Tibial artery (tissue), 4 donors: Measurements from ENCODE around the gene DNAJC6.
"Not testable (repeated sequence)": the region's sequence is repeated elsewhere in the genome, so short reads cannot be mapped to it uniquely, and the experiment has no call there.

Experiments
- DNase-seq, 2 donors: peaks; one replicate each; pipeline ENCODE4 v3.0.0-alpha.2; 2019
- H3K27ac ChIP-seq, 2 donors: fragments of 200-600 bp; sonication (generic) in 1 of 2; 1 replicate in 1 of 2; 2 replicates in 1 of 2; pipeline ENCODE4 v1.5.1; 2018 to 2019; ENCODE audit warnings: mild to moderate bottlenecking in 1 of 2
- H3K27me3 ChIP-seq, 2 donors: fragments of 200-600 bp; sonication (generic) in 1 of 2; one replicate each; pipeline versions ENCODE4 v1.5.1 to v1.6.0; 2016 to 2019
- H3K36me3 ChIP-seq, 3 donors: fragments of 200-600 bp; sonication (generic) in 2 of 3; one replicate each; pipeline ENCODE4 v1.5.1; 2016 to 2019; ENCODE audit warnings: mild to moderate bottlenecking in 2 of 3
- H3K4me1 ChIP-seq, 4 donors: fragments of 200-600 bp; sonication (generic) in 2 of 4; 1 replicate in 3 of 4; 2 replicates in 1 of 4; pipeline ENCODE4 v1.5.1; 2016 to 2019
- H3K4me3 ChIP-seq, 2 donors: fragments of 200-600 bp; sonication (generic) in 1 of 2; 1 replicate in 1 of 2; 2 replicates in 1 of 2; pipeline ENCODE4 v1.5.1; 2018 to 2019; ENCODE audit warnings: mild to moderate bottlenecking in 2 of 2
- H3K9me3 ChIP-seq, 3 donors: fragments of 200-600 bp; sonication (generic) in 1 of 3; one replicate each; pipeline ENCODE4 v1.5.1; 2016 to 2019
- intact Hi-C: fragments of 100-400 bp; cut with DNase I; formaldehyde crosslinking; loops from one replicate; pipeline ENCODE4 v1.15.0; 2023; ENCODE audit warnings: low total_unique reads
- TF ChIP-seq, protein P1 (sequence below), 2 experiments: fragments of 200-600 bp in 1 of 2; fragments of 450-650 bp in 1 of 2; IDR thresholded peaks; one replicate each; pipeline ENCODE4 v1.5.1; 2017 to 2019; ENCODE audit warnings: antibody characterized with exemption in 2 of 2, mild to moderate bottlenecking in 1 of 2, moderate library complexity in 1 of 2

The DNAJC6 gene

DNA sequence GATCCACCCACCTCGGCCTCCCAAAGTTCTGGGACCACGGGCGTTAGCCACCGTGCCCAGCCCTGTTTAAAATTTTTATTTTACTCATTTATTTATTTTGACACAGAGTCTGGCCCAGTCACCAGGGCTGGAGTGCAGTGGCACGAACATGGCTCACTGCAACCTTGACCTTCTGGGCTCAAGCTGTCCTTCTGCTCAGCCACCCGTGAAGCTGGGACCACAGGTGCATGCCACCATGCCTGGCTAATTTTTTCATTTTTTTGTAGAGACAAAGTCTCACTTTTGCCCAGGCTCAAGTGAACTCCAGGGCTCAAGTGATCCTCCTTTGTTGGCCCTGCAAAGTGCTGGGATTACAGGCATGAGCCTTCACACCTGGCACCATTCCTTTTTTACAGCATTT lies 27.5 kb upstream of the DNAJC6 start:
- intact Hi-C loops: no loop called here
- Histone ChIP-seq H3K36me3 (no peaks in the 10 kb centered on the region), H3K9me3 (no peaks in the 10 kb centered on the region), H3K27ac (no peak overlapping the region), H3K27me3 (no peaks in the 10 kb centered on the region), H3K4me3 (no peak overlapping the region), H3K4me1 (peaks cover 0 to 11% (median 6%) of the 10 kb centered on the region in 4 donors)
- no peak for DNase-seq
- TF ChIP-seq, protein P1, sequence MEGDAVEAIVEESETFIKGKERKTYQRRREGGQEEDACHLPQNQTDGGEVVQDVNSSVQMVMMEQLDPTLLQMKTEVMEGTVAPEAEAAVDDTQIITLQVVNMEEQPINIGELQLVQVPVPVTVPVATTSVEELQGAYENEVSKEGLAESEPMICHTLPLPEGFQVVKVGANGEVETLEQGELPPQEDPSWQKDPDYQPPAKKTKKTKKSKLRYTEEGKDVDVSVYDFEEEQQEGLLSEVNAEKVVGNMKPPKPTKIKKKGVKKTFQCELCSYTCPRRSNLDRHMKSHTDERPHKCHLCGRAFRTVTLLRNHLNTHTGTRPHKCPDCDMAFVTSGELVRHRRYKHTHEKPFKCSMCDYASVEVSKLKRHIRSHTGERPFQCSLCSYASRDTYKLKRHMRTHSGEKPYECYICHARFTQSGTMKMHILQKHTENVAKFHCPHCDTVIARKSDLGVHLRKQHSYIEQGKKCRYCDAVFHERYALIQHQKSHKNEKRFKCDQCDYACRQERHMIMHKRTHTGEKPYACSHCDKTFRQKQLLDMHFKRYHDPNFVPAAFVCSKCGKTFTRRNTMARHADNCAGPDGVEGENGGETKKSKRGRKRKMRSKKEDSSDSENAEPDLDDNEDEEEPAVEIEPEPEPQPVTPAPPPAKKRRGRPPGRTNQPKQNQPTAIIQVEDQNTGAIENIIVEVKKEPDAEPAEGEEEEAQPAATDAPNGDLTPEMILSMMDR (IDR thresholded peaks at IDR 0.05): no peak

DNA sequence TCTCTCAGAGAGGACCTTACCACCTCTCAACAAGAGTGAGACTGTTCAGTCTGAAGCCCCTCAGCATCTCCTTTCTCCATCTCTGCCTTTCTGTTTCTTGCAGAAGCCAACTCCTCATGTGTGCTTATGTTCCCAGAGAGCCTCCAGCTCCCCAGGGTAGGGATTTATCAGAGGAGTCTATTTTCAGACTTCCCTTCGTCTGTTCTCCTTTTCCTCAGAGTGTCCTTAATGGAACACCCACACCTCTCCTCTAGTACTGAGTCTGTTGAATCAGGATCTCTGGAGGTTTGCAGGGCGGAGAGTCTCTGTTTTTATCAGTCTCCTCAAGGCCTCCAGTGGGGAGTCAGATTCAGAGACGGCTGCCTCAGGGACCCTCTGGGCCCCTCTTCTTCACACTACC lies 25.1 kb upstream of the DNAJC6 start:
- intact Hi-C loops: no loop called here
- TF ChIP-seq, protein P1 (IDR thresholded peaks at IDR 0.05): no peak
- Histone ChIP-seq H3K4me1 (peaks cover 0 to under 1% (median 0%) of the 10 kb centered on the region in 4 donors), H3K4me3 (no peak overlapping the region), H3K9me3 (no peaks in the 10 kb centered on the region), H3K27me3 (no peaks in the 10 kb centered on the region), H3K36me3 (no peaks in the 10 kb centered on the region), H3K27ac (no peak overlapping the region)
- no peak for DNase-seq

DNA sequence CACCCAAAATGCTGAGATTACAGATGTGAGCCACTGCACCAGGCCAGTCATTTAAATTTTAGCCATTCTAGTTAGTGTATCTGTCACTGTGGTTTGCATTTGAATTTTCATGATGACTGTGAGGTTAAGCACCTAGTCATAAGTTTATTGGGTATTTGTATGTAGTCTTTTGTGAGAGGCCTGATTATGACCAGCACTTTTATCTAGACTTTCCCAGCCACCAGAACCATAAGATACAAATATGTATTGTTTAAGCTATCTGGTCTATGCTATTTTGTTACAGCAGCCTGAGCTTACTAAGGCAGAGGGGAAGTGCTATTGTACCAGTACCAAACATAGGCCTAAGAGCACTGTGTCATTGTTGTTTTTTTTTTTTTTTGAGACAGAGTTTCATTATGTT lies 19.9 kb upstream of the DNAJC6 start:
- no peaks in the 10 kb centered on the region for H3K4me1 ChIP-seq
- TF ChIP-seq, protein P1 (IDR thresholded peaks at IDR 0.05): no peak
- H3K27ac ChIP-seq: no peak overlapping the region
- DNase-seq: no peak
- intact Hi-C loops: no loop called here
- no peak overlapping the region for H3K4me3 ChIP-seq
- H3K36me3 ChIP-seq: no peaks in the 10 kb centered on the region
- H3K27me3 ChIP-seq: no peaks in the 10 kb centered on the region
- H3K9me3 ChIP-seq: no peaks in the 10 kb centered on the region

DNA sequence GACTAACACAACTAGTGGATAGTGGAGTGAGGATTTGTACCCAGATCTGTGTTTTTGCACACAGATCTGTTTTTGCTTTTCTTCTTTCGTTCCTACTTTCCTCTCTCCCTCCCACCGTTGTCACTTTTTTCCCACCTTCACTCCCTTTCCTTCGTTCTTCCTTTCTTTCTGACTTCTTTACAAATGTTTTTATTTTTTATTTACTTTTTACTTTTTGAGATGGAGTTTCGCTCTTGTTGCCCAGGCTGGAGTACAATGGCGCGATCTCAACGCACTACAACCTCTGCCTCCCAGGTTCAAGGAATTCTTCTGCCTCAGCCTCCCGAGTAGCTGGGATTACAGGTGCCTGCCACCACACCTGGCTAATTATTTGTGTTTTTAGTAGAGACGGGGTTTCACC lies 17.5 kb upstream of the DNAJC6 start:
- H3K9me3 ChIP-seq, DNase-seq, H3K4me1 ChIP-seq, H3K27ac ChIP-seq, H3K27me3 ChIP-seq, intact Hi-C loops, H3K36me3 ChIP-seq, H3K4me3 ChIP-seq: not testable (repeated sequence)

DNA sequence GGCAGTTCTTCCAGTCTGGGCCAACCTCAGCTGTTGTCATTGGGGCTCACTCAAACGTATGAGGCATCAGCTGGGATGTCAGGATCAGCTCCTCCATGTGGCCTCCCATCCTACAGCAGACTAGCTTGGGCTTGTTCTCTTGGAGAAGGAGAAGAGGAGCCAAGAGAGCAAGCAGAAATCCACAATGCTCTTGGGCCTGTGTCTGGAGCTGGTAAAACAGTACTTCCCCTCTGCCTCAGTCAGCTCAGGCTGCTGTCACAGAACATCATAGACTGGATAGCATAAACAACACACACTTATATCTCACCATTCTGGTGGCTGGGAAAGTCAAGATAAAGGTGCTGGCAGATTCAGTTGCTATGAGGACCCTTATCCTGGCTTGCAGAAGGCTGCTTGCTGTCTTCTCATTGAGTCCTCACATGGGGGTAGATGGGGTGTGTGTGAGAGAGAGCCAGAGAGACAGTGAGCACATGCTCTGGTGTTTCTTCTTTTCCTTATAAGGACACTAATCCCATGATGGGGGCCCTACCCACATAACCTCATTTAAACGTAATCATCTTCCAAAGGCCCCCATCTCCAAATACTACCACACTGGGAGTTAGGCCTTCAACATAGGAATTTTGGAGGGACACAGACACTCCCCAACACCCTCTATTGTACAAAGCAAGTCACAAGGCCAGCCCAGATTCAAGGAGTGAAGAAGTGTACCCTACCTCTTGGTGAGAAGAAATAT lies 16.3 kb upstream of the DNAJC6 start:
- no peak overlapping the region for H3K4me3 ChIP-seq
- no peaks in the 10 kb centered on the region for H3K4me1 ChIP-seq
- no peak for DNase-seq
- H3K27ac ChIP-seq: no peak overlapping the region
- H3K27me3 ChIP-seq: no peaks in the 10 kb centered on the region
- TF ChIP-seq, protein P1 (IDR thresholded peaks at IDR 0.05): no peak
- intact Hi-C loops: no loop called here
- H3K9me3 ChIP-seq: no peaks in the 10 kb centered on the region
- H3K36me3 ChIP-seq: no peaks in the 10 kb centered on the region

DNA sequence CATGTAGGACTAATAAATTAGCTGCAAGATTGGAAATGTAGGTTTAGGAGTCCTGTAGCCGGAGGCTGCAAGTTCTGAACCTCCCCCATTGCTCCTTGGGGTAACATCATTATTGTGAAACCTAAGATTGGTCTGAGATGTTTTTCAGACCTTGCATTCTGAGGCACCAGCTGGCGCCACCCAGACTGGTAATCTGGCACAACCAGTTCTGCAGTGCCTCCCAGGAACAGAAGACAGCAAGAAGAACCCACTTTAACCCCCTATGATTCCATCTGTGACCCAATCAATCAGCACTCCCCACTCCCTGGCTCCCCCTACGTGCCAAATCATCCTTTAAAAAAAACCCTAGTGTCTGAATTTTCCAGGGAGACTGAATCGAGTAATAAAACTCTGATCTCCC lies 11.6 kb upstream of the DNAJC6 start:
- no peak overlapping the region for H3K27ac ChIP-seq
- H3K9me3 ChIP-seq: no peaks in the 10 kb centered on the region
- intact Hi-C loops: no loop called here
- no peaks in the 10 kb centered on the region for H3K27me3 ChIP-seq
- no peak for DNase-seq
- TF ChIP-seq, protein P1 (IDR thresholded peaks at IDR 0.05): no peak
- no peaks in the 10 kb centered on the region for H3K36me3 ChIP-seq
- H3K4me1 ChIP-seq: no peaks in the 10 kb centered on the region
- no peak overlapping the region for H3K4me3 ChIP-seq
